HG02870 (cell line): ENCODE measurements around the gene GID8.
"Not testable (repeated sequence)": the region's sequence is repeated elsewhere in the genome, so short reads cannot be mapped to it uniquely, and the experiment has no call there.

Experiments
- ATAC-seq: cut with Tn5 transposase; IDR thresholded peaks from one replicate; pipeline ENCODE4 v1.9.1; 2021; ENCODE audit warnings: mild to moderate bottlenecking, moderate library complexity; ENCODE audit not compliant: unreplicated experiment

GID8 gene

DNA sequence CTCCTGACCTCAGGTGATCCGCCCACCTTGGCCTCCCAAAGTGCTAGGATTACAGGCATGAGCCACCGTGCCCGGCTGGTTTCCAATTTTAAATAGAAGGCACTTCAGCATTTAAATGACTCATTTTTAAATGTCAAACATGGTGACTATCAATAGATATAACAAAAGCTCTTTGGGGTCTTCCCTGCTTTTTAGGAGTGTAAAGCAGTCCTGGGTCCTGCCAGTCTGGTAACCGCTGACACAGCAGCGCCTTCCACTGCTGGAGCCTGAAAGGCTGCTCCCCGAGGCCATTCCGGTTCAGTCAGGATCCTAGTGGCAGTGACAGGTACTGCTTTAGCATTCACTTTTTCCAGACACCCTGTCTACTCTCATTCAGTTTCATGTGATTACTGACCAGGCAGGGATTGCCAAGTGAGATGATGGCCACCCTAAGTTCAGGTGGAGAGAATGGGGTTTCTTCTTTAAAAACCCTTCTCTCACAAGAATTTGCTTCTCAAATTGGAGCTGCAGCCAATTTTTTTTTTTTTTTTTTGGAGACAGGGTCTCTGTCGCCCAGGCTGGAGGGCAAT is 16.7 kb upstream of the GID8 start:
- no peak for ATAC-seq

DNA sequence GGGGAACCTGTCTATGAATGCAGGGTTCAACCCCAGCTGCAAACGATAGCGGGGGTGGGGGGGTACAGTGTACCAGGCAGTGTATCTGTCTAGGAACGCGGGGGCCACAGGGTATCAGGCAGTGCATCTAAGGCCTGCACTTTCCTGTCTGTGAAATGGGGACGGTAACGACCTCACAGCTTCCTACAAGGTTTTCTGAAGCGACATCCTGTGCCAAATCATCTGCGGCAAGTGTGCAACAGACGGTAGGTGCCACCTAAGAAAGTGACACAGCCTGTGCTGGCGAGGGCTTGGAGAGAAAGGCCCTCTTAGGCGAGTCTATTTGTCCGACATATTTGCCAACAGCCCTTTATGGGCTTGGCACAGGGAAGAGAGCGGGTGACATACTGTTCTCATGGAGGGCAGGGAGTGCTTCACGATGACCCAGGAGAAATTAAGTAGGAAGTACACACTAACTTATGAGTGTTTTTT is 15.5 kb upstream of the GID8 start:
- no peak for ATAC-seq

DNA sequence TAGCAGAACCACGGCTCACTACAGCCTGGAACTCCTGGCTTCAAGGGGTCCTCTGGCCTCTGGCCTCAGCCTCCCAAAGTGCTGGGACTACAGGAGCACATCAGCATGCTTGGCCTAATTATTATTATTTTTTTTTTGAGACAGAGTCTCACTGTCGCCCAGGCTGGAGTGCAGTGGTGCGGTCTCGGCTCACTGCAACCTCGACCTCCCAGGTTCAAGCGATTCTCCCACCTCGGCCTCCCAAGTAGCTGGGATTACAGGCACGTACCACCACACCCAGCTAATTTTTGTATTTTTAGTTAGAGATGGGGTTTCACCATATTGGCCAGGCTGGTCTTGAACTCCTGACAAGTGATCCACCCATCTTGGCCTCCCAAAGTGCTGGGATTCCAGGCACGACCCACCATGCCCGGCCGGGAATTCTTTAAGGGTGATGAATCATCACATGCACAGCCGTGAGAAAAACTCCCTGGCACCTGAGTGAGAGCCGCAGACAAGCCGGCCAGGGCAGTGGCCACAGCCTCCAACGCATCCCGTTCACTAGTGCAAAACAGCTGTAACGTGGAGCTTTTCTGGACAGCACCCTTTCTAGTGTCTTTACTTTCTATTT is 14.8 kb upstream of the GID8 start:
- not testable (repeated sequence) for ATAC-seq

DNA sequence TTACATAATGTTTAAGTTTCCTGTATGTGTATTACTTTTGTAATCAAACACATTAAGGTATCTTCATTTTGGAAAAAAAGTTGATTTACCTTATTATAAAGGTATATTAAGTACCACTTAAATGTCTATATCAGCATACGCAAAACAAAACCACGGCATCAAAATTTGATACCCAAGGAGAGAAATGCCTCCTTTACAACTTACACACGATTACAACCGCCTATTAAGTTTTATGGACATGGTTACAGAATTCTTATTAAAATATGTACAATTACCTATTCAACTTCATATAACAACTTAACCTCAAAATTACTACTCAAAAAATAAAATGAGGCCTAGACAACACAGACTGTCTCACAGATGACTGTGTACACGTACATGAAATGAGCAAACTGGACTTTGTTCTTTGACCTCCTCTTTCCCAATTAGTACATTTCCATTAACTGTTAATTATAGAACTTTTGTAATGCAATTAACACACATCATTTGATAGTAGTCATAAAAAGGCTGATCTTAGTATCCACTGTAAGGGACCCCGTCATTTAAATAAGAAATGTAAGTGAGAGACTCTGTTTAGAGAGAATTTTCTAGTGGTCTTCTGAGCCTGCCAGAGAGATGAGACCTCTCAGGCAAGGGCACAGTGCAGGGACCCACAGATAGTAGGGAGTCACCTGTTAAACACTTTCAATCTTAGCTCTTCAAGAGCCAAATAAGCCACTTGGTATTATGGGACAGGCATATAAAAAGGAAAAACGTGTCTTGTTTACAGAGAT is 14.1 kb upstream of the GID8 start:
- ATAC-seq: no peak

DNA sequence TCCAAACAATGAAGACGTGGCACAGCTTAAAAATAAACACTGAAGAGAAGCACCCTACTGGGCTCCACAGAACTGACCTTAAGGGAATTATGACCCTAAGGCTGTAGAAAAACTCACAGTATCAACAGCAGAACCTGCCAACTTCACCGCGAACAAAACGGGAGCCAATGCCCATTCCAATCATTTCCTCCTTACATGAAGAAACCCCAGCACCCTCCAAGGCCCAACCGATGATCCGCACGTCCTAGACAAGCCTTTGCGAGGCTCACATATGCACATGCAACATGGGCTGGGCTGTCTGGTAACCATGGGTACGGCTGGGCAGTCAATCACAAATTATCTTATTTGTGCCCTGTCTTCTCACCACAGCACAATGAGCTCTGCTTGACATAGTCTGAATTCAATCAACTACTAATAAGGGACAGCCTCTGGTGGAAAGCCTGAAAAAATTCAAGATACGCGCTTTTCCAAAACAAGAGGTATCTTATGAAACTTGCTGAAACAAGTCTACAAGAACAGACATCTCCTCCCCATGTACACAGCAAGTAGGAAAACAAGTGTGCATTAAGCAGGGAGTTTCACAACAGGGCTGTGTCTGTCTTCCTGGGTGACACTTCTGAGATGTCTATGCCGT is 13.4 kb upstream of the GID8 start:
- ATAC-seq: no peak

DNA sequence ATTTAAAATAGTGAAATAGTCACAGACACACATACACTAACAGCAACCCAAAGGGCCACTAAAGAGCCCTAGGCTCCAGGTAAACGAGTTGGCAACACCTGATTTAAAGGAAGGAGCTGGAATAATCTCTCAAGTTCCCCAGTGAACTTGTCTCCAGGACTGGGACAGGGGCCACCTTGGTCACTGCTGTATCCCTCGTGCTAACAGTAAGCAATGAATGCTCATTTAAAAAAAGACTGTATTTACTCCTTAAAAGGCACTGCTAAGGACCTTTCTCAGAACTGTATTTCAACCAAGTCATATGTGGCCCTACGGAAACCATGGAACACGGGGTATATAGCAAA is 12.9 kb upstream of the GID8 start:
- ATAC-seq: no peak

DNA sequence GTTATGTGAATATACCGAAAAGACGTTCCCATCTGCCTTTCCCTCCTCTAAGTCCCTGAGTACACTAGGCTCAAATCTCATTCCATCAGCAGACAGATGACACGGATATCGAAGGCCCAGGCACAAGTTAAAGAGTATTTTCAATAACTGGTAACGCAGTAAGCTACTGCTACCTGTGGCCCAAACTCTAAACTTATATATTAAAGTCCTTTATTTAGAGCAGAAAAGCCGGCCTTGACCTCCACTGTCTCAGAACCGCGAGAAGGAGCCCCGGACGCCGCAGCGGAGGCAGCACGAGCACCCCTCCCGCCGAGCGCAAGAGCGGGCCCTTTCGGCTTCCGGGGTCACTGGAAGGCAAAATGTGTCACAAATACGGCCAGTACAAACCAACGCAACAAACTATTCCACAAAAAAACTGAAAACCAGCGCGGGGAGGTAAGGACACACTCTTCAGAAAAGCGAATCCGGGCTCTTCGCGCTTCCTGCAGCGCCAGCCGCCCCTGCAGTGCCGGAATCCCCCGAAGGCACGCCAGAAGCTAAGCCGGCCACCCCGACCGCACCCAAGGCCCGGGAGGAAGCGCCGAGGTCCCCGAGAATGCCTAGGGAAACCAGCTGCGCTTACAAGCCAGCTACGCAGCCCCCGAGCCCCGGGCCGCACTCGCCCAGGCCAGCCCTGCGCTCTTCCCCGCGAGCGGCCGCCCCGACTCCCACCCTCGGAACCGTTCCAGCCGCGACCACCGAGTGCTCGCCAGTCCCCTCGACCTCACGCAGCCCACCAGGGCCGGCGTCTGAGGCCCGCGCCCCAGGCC is 12.3 kb upstream of the GID8 start:
- peak; percentile 19 for ATAC-seq

DNA sequence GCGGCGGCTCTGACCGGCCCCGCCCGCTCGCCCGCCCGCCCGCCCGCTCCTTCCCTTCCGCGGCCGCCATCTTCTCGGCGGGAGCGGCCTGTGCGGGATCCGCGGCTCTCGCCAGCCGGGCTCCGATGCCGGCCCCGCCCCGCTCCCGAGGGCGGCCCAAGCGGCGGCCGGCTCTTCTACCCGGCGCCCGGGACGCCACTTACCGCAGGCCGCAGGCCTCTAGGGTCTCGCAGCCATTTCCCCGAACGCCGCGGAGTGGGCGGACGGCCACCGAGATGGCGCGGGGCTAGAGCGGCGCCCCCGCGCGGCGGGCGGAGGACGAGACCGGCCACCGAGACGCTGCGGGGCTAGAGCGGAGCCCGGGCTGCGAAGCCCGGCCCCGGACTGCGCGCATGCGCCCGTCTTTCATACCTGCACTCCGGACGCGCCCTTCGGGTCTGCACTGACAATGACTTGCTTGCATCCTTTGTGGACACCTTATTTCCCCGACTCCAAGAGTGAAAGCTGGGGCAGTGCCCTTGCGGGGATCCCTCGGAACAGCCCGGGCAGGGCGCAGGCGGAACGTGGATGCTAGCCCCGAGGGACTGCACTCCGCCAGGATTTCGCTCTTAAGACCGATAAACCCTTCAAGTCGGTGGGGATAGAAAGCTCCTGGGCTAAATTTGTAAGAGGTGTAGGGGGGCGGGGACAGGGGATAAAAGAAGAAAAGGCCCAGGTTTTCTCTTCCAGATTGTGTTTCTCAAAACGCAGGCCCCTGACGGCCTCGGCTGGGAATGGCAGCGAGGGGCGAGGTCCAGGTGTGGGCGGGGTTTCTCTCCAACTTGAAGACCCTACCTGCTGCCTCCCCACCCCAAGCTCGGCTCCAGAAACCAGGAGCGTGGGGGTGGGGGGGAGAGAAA is 11.5 kb upstream of the GID8 start, which contains the start of gene DIDO1:
DIDO1 (minus strand) TSS at position 277 of the 899 bp plus-strand sequence.
- peak; percentile 67 for ATAC-seq

DNA sequence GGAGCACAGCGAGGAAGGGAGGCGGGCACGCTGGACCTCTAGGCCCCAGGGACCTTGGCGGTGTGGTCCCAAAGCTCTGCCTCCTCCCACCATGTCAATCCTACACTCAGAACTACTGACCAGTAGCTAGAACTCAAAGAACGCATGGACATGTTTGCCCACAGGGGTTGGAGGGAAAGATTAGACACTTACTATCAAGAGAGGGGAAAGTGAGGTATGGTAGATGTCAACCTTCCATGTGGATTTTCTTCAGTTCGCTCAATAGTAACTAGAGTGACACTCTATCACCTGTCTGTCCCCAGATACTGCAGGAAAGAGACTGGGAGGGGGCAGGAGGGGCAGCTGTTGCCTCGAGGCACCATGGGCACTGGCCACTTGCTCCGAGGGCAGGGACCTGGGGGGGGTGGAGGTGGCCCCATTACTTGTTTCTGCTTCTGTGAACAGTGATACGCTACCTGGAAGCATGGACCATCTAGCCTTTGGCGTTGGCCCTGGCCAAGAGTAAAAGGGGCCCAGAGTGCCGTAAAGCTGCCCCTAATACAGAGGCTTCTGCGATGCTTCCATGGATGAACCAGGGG is 10.7 kb upstream of the GID8 start:
- no peak for ATAC-seq

DNA sequence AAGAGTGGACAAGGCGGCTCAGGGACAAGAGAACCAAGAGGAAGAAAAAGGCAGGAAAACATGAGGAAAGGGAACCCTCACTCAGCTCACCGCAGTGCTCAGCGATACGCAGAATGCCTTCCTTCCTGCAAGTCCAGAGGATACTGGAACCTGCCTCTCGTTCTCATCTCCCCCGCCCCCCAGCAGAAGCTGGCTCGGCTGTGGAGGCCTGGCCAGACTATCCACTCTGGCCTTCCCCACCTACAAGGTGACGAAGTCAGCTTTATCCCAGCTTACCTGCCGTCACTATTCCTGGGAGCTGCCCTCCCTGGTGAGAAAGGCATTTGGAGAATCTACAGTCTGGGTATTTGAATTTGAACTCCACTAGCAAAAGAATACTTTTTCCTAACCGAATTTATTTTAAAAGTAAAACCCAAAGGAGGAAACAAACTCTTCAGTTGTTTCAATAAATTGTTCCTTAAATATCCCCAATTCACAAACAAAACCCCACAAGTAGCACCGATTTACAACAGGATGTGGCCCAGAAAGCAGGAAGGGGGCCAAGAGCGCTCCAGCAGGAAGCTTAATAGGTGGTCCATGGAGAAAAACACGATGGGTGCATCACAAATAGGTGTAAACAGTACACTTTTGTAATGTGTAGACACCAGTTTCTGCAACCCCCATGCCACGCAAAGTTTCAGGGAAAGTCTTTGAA is 9.6 kb upstream of the GID8 start:
- ATAC-seq: no peak

DNA sequence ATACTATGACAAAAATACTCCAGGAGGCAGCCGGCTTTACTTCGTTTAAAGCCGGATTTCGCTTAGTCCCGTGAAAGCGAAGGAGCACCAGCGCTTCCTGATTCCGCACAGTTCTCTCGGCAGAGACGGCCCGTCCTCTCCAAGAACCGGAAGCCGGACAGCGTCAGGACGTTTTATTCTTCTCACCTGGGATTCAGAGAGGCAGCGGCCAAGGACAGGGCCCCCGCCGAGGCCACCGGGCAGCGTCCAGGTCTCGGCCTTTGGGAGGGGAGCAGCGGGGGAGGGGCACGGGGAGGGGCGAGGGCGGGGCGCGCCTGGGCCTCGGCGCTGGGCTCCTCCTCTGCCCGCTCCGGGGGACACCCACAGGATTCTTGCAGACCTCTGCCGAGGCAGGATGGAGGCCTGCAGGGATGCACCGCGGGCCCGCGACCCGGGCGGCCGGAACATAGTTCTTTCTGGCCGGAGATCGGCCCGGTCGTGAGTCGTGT is 8.9 kb upstream of the GID8 start:
- ATAC-seq: no peak

DNA sequence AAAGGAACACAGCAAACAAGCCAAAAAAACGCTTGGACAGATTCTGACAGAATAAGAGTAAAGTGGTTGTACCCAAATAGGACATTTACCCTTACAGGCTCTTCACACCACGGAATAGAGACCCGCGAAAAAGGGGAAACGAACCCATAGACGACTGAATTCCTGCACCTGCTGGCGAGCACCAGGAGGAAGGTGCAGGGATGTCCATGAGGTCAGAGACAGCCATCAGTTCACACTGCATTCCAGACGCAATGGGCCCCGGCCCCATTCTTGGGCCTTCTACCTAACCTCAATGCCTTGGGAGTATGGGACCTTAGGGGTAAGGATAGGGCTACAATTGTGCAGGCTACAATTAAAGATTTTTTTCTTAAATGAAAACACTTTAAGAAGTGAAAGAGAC is 6.5 kb upstream of the GID8 start:
- ATAC-seq: no peak

DNA sequence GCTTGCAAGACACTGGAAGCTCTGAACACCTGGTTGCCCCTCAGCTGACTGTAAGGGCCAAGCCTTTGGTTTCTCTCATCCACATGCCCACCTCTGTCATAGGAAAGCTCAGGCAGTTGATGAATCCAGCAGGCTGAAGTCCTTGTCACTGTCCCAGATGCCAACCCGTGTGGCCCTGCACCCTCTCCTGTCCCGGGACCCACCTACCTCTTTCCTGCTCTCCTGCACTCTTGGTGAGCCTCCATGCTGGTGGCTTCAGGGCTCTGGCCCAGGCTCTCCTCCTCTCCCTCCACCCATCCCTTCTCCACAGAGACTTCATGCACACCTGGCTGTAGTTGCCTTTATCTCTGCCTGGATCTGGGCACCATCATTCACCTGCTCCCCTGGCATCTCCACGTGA is 4.0 kb upstream of the GID8 start:
- ATAC-seq: no peak

DNA sequence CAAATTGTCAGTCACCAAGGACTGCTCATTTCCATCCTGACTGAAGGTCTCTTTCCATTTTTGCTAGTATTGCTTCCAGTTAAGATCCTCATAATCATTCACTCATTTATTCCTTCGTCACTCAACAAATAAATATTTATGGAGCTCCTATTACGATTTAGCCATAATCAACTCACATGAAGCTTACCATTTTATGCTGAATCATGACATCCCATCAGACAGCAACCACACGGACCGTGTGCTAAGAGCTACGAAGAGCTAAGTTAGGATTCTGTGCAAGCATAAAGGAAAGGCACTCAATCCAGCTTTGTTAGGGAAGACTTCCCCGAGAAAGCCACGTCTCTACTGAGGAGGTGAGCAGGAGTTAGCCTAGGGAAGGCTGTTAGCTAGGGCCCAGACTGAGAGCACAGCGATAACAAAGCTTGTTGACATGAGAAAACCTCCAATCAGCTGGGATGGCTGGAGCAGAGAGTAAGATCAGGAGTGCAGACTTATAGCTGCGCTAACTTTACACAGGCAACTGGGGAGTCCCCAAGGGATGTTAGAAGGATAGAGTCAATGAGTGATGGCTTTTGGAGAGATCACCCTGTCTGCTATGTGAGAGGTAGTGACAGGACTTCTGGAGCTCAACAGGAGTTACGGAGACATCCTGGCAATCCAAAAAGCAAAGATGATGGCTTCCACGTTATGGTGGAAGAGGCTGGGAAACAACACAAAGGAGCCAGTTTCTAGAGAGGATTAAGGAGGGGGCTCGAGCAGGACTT is 2.6 kb upstream of the GID8 start:
- ATAC-seq: no peak

DNA sequence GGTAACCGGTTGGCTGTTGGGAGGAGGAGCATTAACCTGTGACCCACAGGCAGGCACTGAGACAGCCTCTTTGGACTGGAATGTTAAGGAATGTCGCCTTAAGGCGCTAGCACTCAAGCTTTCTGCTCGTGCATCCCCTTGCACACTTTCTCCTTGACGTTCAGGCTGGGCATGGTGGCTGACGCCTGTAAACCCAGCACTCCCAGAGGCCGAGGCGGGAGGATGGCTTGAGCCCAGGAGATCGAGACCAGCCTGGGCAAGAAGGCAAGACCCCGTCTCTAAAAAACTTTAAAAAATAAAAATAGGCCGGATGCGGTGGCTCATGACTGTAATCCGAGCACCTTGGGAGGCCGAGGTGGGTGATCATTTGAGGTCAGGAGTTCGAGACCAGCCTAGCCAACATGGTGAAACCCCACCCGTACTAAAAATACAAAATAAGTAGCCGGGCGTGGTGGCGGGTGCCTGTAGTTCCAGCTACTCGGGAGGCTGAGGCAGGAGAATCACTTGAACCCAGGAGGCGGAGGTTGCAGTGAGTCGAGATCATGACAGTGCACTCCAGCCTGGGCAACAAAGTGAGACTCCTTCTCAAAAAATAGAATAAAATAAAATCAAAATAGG is 1.9 kb upstream of the GID8 start:
- ATAC-seq: no peak

DNA sequence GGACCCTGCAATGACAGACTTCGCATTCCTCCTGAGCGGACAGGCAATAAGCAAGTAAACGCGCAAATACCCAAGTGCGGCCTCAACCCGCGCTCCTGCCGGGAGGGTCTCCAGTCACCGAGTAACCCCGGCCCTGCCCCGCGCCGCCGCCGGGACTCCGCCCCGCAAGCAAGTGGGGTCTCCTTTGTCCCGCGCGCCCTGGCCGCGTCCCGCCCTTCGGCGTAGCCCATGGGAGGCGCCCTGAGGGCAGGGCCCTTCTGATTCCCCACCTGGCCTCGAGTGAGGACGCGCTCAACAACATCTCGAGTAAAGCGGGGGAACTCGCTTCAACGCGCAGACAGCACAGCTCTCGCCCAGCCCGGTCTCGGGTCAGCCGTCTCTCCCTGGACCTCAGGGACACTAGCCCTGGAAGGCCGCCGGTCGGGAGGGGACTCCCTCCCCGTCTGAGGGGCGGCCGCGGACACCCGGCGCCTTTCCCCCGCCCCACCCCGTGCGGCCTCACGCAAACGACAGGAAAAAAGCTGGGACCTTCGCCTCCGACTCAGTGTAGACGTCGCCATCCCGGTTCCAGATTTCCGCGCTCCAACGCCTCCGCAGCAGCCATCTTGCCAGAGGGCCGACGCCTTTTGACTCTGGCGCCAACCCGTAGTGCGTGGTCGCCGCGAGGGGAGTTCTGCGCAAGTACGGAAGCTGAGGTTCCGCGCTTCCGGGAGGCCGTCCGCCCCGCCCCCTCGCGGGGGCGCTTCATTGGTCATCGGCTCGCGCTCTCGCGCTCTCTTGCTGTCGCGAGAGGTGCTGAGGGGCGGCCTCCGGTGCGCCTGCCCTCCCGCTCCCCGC is 461 bp upstream of the GID8 start:
- ATAC-seq: peak; percentile 78

DNA sequence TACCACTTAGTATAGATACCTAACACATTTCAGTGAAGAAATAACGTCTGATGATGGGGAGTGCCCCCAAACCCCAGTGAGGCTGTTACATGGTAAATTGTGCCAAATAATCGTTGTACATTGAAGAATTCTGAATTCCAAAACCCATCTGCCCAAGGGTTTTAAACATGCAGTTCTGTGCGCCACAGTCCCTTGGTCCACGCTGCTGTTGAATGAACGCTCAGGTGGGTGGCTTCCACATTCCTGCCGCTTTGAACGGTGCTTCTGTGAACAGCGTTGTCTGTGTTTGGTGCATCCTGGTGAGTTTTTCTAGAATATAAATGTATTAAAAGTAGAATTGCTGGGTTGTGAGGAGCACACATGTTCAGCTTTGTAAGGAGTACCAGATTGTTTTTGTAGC is 2.9 kb downstream of the GID8 start:
- no peak for ATAC-seq
